GM12878 (cell line): ENCODE data around the gene MEG3.

ENCODE experiments used
- POLR2A ChIP-seq: IDR thresholded peaks from 2 replicates; pipeline ENCODE4 v1.6.1; 2011; ENCODE audit warnings: low read depth, mild to moderate bottlenecking, low read length
- RBBP5 ChIP-seq: fragments of 200-600 bp; sonication (generic); conservative IDR thresholded peaks from 2 replicates; pipeline ENCODE4 v1.6.1; 2016
- SMC3 ChIP-seq: IDR thresholded peaks from 2 replicates; pipeline ENCODE4 v1.6.1; 2011; ENCODE audit warnings: low read length, improper control_type of control experiment, borderline replicate concordance
- TF ChIP-seq, protein P1 (sequence below): IDR thresholded peaks from 2 replicates; pipeline ENCODE4 v1.6.1; 2011; ENCODE audit warnings: borderline replicate concordance, low read depth, mild to moderate bottlenecking, moderate library complexity, mixed read lengths, low read length; ENCODE audit not compliant: insufficient read depth; ENCODE audit errors: extremely low read length
- TF ChIP-seq, protein P2 (sequence below): IDR thresholded peaks from 2 replicates; pipeline ENCODE4 v1.6.1; 2012; ENCODE audit warnings: mild to moderate bottlenecking, low read depth, low read length
- TF ChIP-seq, protein P3 (sequence below): fragments of 450-650 bp; IDR thresholded peaks from 2 replicates; pipeline ENCODE4 v1.6.1; 2017; ENCODE audit warnings: mild to moderate bottlenecking
- TF ChIP-seq, protein P4 (sequence below), 3 experiments: IDR thresholded peaks in 2 of 3; conservative IDR thresholded peaks in 1 of 3; 2 replicates each; pipeline ENCODE4 v1.5.1; 2011; ENCODE audit warnings: low read depth in 3 of 3, low read length in 3 of 3, mild to moderate bottlenecking in 3 of 3, control low read depth in 2 of 3, moderate library complexity in 2 of 3, inconsistent platforms in 1 of 3, mixed read lengths in 1 of 3; ENCODE audit not compliant: control insufficient read depth in 2 of 3, insufficient read depth in 1 of 3; ENCODE audit errors: extremely low read depth in 1 of 3

DNA sequence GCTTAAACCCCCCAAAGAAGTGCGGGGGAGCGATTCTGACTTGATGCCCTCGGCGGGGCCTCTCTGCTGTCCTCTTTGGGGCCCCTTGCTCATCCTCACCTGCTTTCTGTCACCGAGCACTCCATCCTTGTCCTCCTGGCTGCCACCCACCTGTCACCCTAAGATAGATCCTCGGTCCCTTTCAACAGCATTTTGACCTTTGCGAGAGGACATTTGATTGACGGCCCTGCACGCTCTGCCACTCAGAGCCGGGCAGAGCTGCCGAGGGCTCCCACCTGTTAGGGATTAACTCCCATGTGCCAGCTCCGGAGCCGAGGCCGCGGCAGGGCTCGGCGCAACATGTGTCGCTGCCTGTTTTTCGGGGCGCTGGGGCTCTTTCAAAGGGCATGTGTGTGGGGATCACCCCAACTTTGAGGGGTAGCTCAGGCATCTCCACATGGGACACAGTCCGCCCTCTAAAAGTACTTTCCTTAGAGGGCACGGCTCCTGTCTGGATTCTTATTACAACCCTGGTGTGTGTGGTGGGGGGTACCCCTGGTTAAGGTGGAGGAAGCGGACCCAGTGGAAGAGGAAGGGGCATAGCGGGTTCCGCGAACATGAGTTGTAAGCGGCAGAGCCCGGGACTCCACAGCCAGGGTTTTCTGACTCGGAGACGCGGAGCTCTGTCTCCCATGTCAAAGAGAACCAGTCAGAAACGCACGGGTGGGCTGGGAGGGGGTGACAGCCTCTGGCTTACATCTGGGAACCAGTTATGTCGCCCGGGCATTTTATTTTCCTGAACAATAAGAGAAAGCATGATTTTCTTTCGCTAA, 811 bp upstream of the MEG3 start:
- TF ChIP-seq, protein P1, sequence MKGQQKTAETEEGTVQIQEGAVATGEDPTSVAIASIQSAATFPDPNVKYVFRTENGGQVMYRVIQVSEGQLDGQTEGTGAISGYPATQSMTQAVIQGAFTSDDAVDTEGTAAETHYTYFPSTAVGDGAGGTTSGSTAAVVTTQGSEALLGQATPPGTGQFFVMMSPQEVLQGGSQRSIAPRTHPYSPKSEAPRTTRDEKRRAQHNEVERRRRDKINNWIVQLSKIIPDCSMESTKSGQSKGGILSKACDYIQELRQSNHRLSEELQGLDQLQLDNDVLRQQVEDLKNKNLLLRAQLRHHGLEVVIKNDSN = no peak
- TF ChIP-seq, protein P2, sequence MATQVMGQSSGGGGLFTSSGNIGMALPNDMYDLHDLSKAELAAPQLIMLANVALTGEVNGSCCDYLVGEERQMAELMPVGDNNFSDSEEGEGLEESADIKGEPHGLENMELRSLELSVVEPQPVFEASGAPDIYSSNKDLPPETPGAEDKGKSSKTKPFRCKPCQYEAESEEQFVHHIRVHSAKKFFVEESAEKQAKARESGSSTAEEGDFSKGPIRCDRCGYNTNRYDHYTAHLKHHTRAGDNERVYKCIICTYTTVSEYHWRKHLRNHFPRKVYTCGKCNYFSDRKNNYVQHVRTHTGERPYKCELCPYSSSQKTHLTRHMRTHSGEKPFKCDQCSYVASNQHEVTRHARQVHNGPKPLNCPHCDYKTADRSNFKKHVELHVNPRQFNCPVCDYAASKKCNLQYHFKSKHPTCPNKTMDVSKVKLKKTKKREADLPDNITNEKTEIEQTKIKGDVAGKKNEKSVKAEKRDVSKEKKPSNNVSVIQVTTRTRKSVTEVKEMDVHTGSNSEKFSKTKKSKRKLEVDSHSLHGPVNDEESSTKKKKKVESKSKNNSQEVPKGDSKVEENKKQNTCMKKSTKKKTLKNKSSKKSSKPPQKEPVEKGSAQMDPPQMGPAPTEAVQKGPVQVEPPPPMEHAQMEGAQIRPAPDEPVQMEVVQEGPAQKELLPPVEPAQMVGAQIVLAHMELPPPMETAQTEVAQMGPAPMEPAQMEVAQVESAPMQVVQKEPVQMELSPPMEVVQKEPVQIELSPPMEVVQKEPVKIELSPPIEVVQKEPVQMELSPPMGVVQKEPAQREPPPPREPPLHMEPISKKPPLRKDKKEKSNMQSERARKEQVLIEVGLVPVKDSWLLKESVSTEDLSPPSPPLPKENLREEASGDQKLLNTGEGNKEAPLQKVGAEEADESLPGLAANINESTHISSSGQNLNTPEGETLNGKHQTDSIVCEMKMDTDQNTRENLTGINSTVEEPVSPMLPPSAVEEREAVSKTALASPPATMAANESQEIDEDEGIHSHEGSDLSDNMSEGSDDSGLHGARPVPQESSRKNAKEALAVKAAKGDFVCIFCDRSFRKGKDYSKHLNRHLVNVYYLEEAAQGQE = no peak
- TF ChIP-seq SMC3 (no peak), RBBP5 (no peak), POLR2A (no peak)
- TF ChIP-seq, protein P3, sequence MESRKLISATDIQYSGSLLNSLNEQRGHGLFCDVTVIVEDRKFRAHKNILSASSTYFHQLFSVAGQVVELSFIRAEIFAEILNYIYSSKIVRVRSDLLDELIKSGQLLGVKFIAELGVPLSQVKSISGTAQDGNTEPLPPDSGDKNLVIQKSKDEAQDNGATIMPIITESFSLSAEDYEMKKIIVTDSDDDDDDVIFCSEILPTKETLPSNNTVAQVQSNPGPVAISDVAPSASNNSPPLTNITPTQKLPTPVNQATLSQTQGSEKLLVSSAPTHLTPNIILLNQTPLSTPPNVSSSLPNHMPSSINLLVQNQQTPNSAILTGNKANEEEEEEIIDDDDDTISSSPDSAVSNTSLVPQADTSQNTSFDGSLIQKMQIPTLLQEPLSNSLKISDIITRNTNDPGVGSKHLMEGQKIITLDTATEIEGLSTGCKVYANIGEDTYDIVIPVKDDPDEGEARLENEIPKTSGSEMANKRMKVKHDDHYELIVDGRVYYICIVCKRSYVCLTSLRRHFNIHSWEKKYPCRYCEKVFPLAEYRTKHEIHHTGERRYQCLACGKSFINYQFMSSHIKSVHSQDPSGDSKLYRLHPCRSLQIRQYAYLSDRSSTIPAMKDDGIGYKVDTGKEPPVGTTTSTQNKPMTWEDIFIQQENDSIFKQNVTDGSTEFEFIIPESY = no peak
- TF ChIP-seq, protein P4, sequence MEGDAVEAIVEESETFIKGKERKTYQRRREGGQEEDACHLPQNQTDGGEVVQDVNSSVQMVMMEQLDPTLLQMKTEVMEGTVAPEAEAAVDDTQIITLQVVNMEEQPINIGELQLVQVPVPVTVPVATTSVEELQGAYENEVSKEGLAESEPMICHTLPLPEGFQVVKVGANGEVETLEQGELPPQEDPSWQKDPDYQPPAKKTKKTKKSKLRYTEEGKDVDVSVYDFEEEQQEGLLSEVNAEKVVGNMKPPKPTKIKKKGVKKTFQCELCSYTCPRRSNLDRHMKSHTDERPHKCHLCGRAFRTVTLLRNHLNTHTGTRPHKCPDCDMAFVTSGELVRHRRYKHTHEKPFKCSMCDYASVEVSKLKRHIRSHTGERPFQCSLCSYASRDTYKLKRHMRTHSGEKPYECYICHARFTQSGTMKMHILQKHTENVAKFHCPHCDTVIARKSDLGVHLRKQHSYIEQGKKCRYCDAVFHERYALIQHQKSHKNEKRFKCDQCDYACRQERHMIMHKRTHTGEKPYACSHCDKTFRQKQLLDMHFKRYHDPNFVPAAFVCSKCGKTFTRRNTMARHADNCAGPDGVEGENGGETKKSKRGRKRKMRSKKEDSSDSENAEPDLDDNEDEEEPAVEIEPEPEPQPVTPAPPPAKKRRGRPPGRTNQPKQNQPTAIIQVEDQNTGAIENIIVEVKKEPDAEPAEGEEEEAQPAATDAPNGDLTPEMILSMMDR (IDR thresholded peaks at IDR 0.05 in 2 of 3, conservative IDR thresholded peaks at IDR 0.05 in 1 of 3; ENCODE audit: control insufficient read depth in 2 of 3, extremely low read depth in 1 of 3, insufficient read depth in 1 of 3, low read depth in 3 of 3, low read length in 3 of 3) = no peak
